Measurements from ENCODE around the gene PLAGL2. TPM values are rescaled to one million over a fixed set of nuclear protein-coding genes. Genes with fewer than 3 reads are reported as not detected.

Gene PLAGL2
- total RNA-seq, 1 donor from 2014 or later: 7.3 TPM

GRCh38 chr20:32244959-32245358 lies 37.4 kb upstream of the PLAGL2 start:
- no peak for TF ChIP-seq CTCF (IDR thresholded peaks at IDR 0.05; ENCODE audit: borderline replicate concordance)
- DNase-seq: no peak
- intact Hi-C loops (cut with micrococcal nuclease): no loop called here
- H3K27me3 ChIP-seq (ENCODE audit: low read depth): no peaks in the 10 kb centered on the region
- H3K27ac ChIP-seq (replicated peaks): no peak overlapping the region
- no peaks in the 10 kb centered on the region for H3K9me3 ChIP-seq (replicated peaks)
- no peaks in the 10 kb centered on the region for H3K4me1 ChIP-seq
- H3K36me3 ChIP-seq: no peaks in the 10 kb centered on the region
- no peak overlapping the region for H3K4me3 ChIP-seq

- intact Hi-C loops (cut with micrococcal nuclease): no loop called here
- Histone ChIP-seq H3K4me3 (no peak overlapping the region), H3K4me1 (no peaks in the 10 kb centered on the region), H3K36me3 (no peaks in the 10 kb centered on the region), H3K27me3 (ENCODE audit: low read depth) (no peaks in the 10 kb centered on the region), H3K27ac (replicated peaks) (no peak overlapping the region), H3K9me3 (replicated peaks) (no peaks in the 10 kb centered on the region)
- DNase-seq: no peak
- TF ChIP-seq CTCF (IDR thresholded peaks at IDR 0.05; ENCODE audit: borderline replicate concordance): no peak
Observed at GRCh38 chr20:32244150-32244823, 36.7 kb upstream of the PLAGL2 start.

- H3K36me3 ChIP-seq: no peaks in the 10 kb centered on the region
- H3K27me3 ChIP-seq (ENCODE audit: low read depth): no peaks in the 10 kb centered on the region
- DNase-seq: no peak
- H3K4me3 ChIP-seq: no peak overlapping the region
- no peaks in the 10 kb centered on the region for H3K9me3 ChIP-seq (replicated peaks)
- H3K27ac ChIP-seq (replicated peaks): no peak overlapping the region
- no peak for TF ChIP-seq CTCF (IDR thresholded peaks at IDR 0.05; ENCODE audit: borderline replicate concordance)
- H3K4me1 ChIP-seq: no peaks in the 10 kb centered on the region
- intact Hi-C loops (cut with micrococcal nuclease): no loop called here
Observed at GRCh38 chr20:32241807-32242206, 34.3 kb upstream of the PLAGL2 start.

- no peak for TF ChIP-seq CTCF (IDR thresholded peaks at IDR 0.05; ENCODE audit: borderline replicate concordance)
- Histone ChIP-seq H3K4me1 (no peaks in the 10 kb centered on the region), H3K9me3 (replicated peaks) (no peaks in the 10 kb centered on the region), H3K27me3 (ENCODE audit: low read depth) (no peaks in the 10 kb centered on the region), H3K36me3 (peaks cover 9% of the 10 kb centered on the region), H3K27ac (replicated peaks) (no peak overlapping the region), H3K4me3 (no peak overlapping the region)
- intact Hi-C loops (cut with micrococcal nuclease): no loop called here
- DNase-seq: no peak
Observed at GRCh38 chr20:32240205-32240604, 32.7 kb upstream of the PLAGL2 start.

- intact Hi-C loops (cut with micrococcal nuclease): no loop called here
- DNase-seq: no peak
- H3K4me3 ChIP-seq: no peak overlapping the region
- no peaks in the 10 kb centered on the region for H3K4me1 ChIP-seq
- no peak overlapping the region for H3K27ac ChIP-seq (replicated peaks)
- no peak for TF ChIP-seq CTCF (IDR thresholded peaks at IDR 0.05; ENCODE audit: borderline replicate concordance)
- peaks cover 22% of the 10 kb centered on the region for H3K36me3 ChIP-seq
- no peaks in the 10 kb centered on the region for H3K9me3 ChIP-seq (replicated peaks)
- H3K27me3 ChIP-seq (ENCODE audit: low read depth): no peaks in the 10 kb centered on the region
Observed at GRCh38 chr20:32238483-32239425, 31.2 kb upstream of the PLAGL2 start.
